ENCODE measurements around the gene TMEM263. TPM values are rescaled to one million over a fixed set of nuclear protein-coding genes. Genes with fewer than 3 reads are reported as not detected.

The TMEM263 gene
- total and polyA plus RNA-seq, 2 of the 8 experiments (the other 6 are each of a cell fraction or from before 2014, with no cell fraction given): 2.9 to 12.3 TPM

- Histone ChIP-seq H2BK20ac (ENCODE audit: low read length) (no peak overlapping the region), H4K8ac (ENCODE audit: extremely low read depth, insufficient read depth, low read length) (no peak overlapping the region), H3K4me3 (ENCODE audit: extremely low read depth in 1 of 4, insufficient read depth in 2 of 4, low read depth in 3 of 4, low read length in 4 of 4) (no peak overlapping the region), H3K9ac (replicated peaks in 1 of 4; ENCODE audit: extremely low read depth in 1 of 4, low read depth in 3 of 4, low read length in 3 of 4) (no peak overlapping the region), H4K5ac (ENCODE audit: insufficient read length, low read depth, low read length) (no peak overlapping the region), H3K4me1 (replicated peaks in 1 of 4; ENCODE audit: control insufficient read depth in 3 of 4, insufficient read depth in 4 of 4, low read length in 3 of 4) (no peaks in the 10 kb centered on the region), H2BK5ac (ENCODE audit: low read depth, low read length) (no peak overlapping the region), H4K91ac (replicated peaks; ENCODE audit: insufficient read length, low read length) (no peak overlapping the region), H3K23me2 (ENCODE audit: low read depth, low read length) (no peaks in the 10 kb centered on the region), H3K27ac (ENCODE audit: low read depth, low read length) (no peak overlapping the region), H2BK12ac (ENCODE audit: low read depth, low read length) (no peak overlapping the region), H2AFZ (ENCODE audit: low read length) (no peak overlapping the region), H3K27me3 (replicated peaks in 1 of 4; ENCODE audit: control insufficient read depth in 3 of 4, extremely low read depth in 1 of 4, insufficient read depth in 3 of 4, low read length in 3 of 4) (no peaks in the 10 kb centered on the region), H3K23ac (ENCODE audit: insufficient read length) (no peak overlapping the region), H3K56ac (replicated peaks; ENCODE audit: insufficient read length, low read depth, low read length) (no peak overlapping the region), H2BK15ac (ENCODE audit: low read length) (no peak overlapping the region), H4K20me1 (replicated peaks in 1 of 2; ENCODE audit: control insufficient read depth in 1 of 2, insufficient read depth in 2 of 2, low read length in 2 of 2) (peaks cover 0 to 3% of the 10 kb centered on the region in 2 experiments), H3K79me2 (ENCODE audit: control insufficient read depth in 1 of 2, insufficient read depth in 2 of 2, low read length in 2 of 2) (no peaks in the 10 kb centered on the region), H3K18ac (ENCODE audit: extremely low read depth, low read length) (no peak overlapping the region), H3K36me3 (ENCODE audit: control insufficient read depth in 2 of 4, insufficient read depth in 4 of 4, low read length in 3 of 4) (peaks cover 0 to 7% (median 0%) of the 10 kb centered on the region in 4 experiments; a peak in 3 of 8 replicates), H3K9me3 (ENCODE audit: insufficient read depth in 2 of 2, low read depth in 1 of 2, low read length in 1 of 2) (no peaks in the 10 kb centered on the region), H3K14ac (ENCODE audit: insufficient read length) (no peak overlapping the region), H3K4ac (replicated peaks; ENCODE audit: insufficient read length, low read depth, low read length) (no peak overlapping the region), H2BK120ac (replicated peaks; ENCODE audit: low read depth, low read length) (no peak overlapping the region), H3K4me2 (ENCODE audit: insufficient read depth in 1 of 2, low read depth in 2 of 2, low read length in 2 of 2) (no peak overlapping the region), H2AK5ac (ENCODE audit: low read depth, low read length) (no peak overlapping the region), H3K79me1 (ENCODE audit: low read depth, low read length) (no peaks in the 10 kb centered on the region)
- DNase-seq (ENCODE audit: low read depth in 1 of 2, low spot score in 2 of 2) (no peak), FAIRE-seq (no peak)
- WGBS, 2 experiments (ENCODE audit: extremely low coverage in 1 of 2, insufficient coverage in 1 of 2, insufficient read length in 1 of 2, insufficient replicate concordance in 2 of 2, low coverage in 1 of 2, low lambda C conversion rate in 2 of 2, missing lambda C conversion rate in 1 of 2): 82% methylated on average over 3 of the region's 3 CpGs; no CpG with 5 or more reads in 1 of the 2 experiments
- CTCF ChIA-PET (ENCODE audit: partially characterized antibody): no interaction called here
- POLR2A ChIA-PET (ENCODE audit: partially characterized antibody): no interaction called here
- TF ChIP-seq SAP30 (IDR thresholded peaks at IDR 0.05; ENCODE audit: insufficient read depth, insufficient replicate concordance, low read length) (no peak), RNF2 (IDR thresholded peaks at IDR 0.05; ENCODE audit: borderline replicate concordance, low read depth, low read length, missing control alignments, poor library complexity, severe bottlenecking) (no peak), CHD2 (IDR thresholded peaks at IDR 0.05; ENCODE audit: low read length) (no peak), SP4 (IDR thresholded peaks at IDR 0.05; ENCODE audit: low read length) (no peak), MAX (IDR thresholded peaks at IDR 0.05) (no peak), SP1 (IDR thresholded peaks at IDR 0.05; ENCODE audit: low read depth, low read length) (no peak), SIX5 (IDR thresholded peaks at IDR 0.05; ENCODE audit: low read depth, low read length) (no peak), EP300 (IDR thresholded peaks at IDR 0.05; ENCODE audit: borderline replicate concordance in 1 of 2, low read depth in 2 of 2, low read length in 2 of 2) (no peak), GABPA (IDR thresholded peaks at IDR 0.05; ENCODE audit: borderline replicate concordance, insufficient read depth, low read length) (no peak), NRF1 (IDR thresholded peaks at IDR 0.05; ENCODE audit: low read depth, low read length) (no peak), CREB1 (IDR thresholded peaks at IDR 0.05) (no peak), HDAC6 (IDR thresholded peaks at IDR 0.05; ENCODE audit: low read depth, low read length) (no peak), JUN (IDR thresholded peaks at IDR 0.05; ENCODE audit: low read depth, low read length) (no peak), CEBPB (IDR thresholded peaks at IDR 0.05; ENCODE audit: low read depth, low read length) (no peak)
These were observed 18.8 kb downstream of the TMEM263 start for GRCh38 chr12:106974511-106974910.

Measured in H1 (cell line).